Right hindlimb (tissue), 1 donor: ENCODE measurements around the gene ENTPD8.
A peak's percentile ranks its signal among the peaks of the same experiment; 100 is the strongest.

Experiments
- DNase-seq: peaks from one replicate; pipeline ENCODE4 v3.0.0-alpha.2; 2018

The ENTPD8 gene

GRCh38 chr9:137441289-137441934, at the start of gene ENTPD8:
TSS of gene ENTPD8 (minus strand) at chr9:137441357. CDS start at chr9:137438285, 3,072 bp downstream.
- DNase-seq = peak; percentile 79

- DNase-seq = no peak
These were observed 49.5 kb upstream of the ENTPD8 start for GRCh38 chr9:137490532-137491186.

- DNase-seq = no peak
These were observed 47.7 kb upstream of the ENTPD8 start for GRCh38 chr9:137488906-137489305.

GRCh38 chr9:137488327-137488653, 47.1 kb upstream of the ENTPD8 start:
- no peak for DNase-seq

- no peak for DNase-seq
These were observed 46.5 kb upstream of the ENTPD8 start for GRCh38 chr9:137487454-137488326.

- no peak for DNase-seq
These were observed 45.6 kb upstream of the ENTPD8 start for GRCh38 chr9:137486545-137487453.

GRCh38 chr9:137486141-137486490, 45.0 kb upstream of the ENTPD8 start:
- DNase-seq = no peak

- no peak for DNase-seq
These were observed 44.4 kb upstream of the ENTPD8 start for GRCh38 chr9:137485343-137486140.

- DNase-seq = no peak
These were observed 43.6 kb upstream of the ENTPD8 start for GRCh38 chr9:137484551-137485315.

- DNase-seq = no peak
These were observed 41.1 kb upstream of the ENTPD8 start for GRCh38 chr9:137482094-137482781.

GRCh38 chr9:137480686-137481683, 39.8 kb upstream of the ENTPD8 start:
- no peak for DNase-seq

- DNase-seq = no peak
These were observed 38.9 kb upstream of the ENTPD8 start for GRCh38 chr9:137479892-137480685.

- DNase-seq = peak; percentile 72
These were observed 38.1 kb upstream of the ENTPD8 start for GRCh38 chr9:137478962-137479861.

GRCh38 chr9:137478613-137478961, 37.4 kb upstream of the ENTPD8 start:
- no peak for DNase-seq

GRCh38 chr9:137477778-137478612, 36.8 kb upstream of the ENTPD8 start:
- no peak for DNase-seq

- no peak for DNase-seq
These were observed 35.7 kb upstream of the ENTPD8 start for GRCh38 chr9:137476856-137477255.
